Measurements from ENCODE around the gene ARMCX1.
A peak's percentile ranks its signal among the peaks of the same experiment; 100 is the strongest.
"Not testable (repeated sequence)": the region's sequence is repeated elsewhere in the genome, so short reads cannot be mapped to it uniquely, and the experiment has no call there.

Gene ARMCX1

DNA sequence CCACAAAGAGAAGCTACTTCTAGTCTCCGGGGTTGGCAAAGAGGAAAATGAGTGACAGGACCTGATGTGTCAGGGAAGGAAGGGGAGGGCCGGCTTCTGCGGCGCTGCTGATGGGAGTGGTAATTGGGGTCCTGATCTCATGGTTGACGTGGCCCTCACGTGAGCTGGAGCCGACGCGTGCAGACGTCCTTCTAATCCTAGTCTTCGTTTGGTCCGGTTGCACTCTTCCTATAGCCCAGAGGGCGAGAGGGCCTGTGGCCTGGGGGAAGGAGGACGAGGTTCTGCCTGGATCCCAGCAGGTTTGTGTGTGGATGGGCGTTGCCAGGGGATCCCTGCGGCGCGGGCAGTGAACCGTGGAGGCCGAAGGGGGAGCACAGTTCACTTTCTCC, at the start of gene ARMCX1:
ARMCX1 (plus strand) TSS at position 186 of the 389 bp plus-strand sequence. CDS start 2,384 bp downstream, outside the sequence.
- in situ Hi-C loops (cut with MboI; ENCODE audit: low pct_unique_long_range_greater_than_20kb, low sequenced_read_pairs), result no loop called here
- no peak for DNase-seq

DNA sequence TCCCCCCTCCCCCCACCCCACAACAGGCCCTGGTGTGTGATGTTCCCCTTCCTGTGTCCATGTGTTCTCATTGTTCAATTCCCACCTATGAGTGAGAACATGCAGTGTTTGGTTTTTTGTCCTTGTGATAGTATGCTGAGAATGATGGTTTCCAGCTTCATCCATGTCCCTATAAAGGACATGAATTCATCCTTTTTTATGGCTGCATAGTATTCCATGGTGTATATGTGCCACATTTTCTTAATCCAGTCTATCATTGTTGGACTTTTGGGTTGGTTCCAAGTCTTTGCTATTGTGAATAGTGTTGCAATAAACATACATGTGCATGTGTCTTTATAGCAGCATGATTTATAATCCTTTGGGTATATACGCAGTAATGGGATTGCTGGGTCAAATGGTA, 47.4 kb upstream of the ARMCX1 start:
- in situ Hi-C loops (cut with MboI; ENCODE audit: low pct_unique_long_range_greater_than_20kb, low sequenced_read_pairs); DNase-seq: not testable (repeated sequence)

- in situ Hi-C loops (cut with MboI; ENCODE audit: low pct_unique_long_range_greater_than_20kb, low sequenced_read_pairs), result no loop called here
- DNase-seq, result no peak
Measured at GRCh38 chrX:101507372-101507771, 43.0 kb upstream of the ARMCX1 start.

DNA sequence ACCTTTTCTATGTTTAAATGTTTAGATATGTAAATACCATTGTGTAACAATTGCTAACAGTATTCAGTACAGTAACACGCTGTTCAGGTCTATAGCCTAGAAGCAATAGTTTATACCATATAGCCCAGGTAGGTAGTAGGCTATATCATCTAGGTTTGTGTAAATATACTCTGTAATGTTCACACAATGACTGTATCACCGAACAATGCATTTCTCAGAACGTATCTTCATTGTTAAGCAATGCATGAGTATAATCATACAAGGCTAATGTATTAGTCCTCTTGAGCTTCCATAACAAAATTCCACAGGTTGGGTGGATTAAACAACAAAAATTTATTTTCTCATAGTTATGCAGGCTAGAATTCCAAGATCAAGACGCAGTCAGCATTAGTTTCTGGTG, 42.4 kb upstream of the ARMCX1 start:
- in situ Hi-C loops (cut with MboI; ENCODE audit: low pct_unique_long_range_greater_than_20kb, low sequenced_read_pairs), result no loop called here
- no peak for DNase-seq

DNA sequence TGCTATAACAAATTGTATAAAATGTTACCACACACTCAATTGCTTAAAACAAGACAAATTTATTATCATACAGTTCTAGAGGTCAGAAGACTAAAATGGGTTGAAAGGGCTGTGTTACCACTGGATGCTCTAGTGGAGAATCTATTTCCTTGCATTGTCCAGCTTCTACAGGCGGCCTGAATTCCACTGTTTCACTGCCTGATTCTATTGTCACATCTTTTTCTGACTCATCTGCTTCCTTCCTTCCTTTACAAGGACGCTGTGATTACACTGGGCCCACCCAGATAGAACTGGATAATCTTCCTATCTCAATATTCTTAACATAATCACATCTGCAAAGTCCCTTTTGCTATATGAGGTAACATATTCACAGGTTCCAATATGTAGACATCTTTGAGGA, 19.4 kb upstream of the ARMCX1 start:
- in situ Hi-C loops (cut with MboI; ENCODE audit: low pct_unique_long_range_greater_than_20kb, low sequenced_read_pairs), result no loop called here
- DNase-seq, result no peak

- DNase-seq, result no peak
- in situ Hi-C loops (cut with MboI; ENCODE audit: low pct_unique_long_range_greater_than_20kb, low sequenced_read_pairs), result no loop called here
Measured at GRCh38 chrX:101539116-101539515, 11.2 kb upstream of the ARMCX1 start.

DNA sequence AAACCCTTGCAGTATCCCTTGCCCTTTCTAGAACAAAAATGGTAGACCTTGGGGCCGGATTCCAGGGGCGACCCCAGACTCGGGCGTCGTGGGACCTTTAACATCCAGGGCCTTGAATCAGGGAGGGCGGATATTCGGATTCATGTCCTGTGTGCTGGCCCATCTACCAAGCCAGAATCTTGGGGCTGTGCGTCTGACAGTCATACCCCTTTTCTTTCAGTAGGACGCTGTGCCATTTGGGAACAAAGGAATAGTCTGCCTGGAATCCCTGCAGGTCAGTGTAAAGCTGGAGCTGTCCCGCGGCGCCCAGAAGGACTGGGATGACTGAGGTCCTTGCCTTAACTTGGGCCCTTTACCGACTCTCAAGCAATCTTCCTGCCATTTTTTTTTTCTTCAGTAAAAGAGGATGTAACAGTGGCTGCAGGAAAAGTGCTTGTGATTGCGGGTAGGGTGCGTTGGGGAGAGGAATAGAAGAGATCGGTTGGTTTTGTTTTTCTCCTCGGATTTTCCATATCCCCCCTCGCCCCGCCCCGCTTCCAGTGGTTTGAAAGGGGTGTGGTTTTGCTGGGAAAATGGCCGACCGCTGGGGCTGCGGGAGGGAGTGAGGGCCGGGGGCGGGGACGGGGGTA, 518 bp downstream of the ARMCX1 start:
- DNase-seq, result no peak
- in situ Hi-C loops (cut with MboI; ENCODE audit: low pct_unique_long_range_greater_than_20kb, low sequenced_read_pairs), result no loop called here

- no peak for DNase-seq
- in situ Hi-C loops (cut with MboI; ENCODE audit: low pct_unique_long_range_greater_than_20kb, low sequenced_read_pairs), result no loop called here
Measured at GRCh38 chrX:101551380-101551767, 1.0 kb downstream of the ARMCX1 start.

- DNase-seq, result no peak
- in situ Hi-C loops (cut with MboI; ENCODE audit: low pct_unique_long_range_greater_than_20kb, low sequenced_read_pairs), result no loop called here
Measured at GRCh38 chrX:101552714-101553113, 2.4 kb downstream of the ARMCX1 start.

GRCh38 chrX:101564651-101565050, 14.3 kb downstream of the ARMCX1 start:
- in situ Hi-C loops (cut with MboI; ENCODE audit: low pct_unique_long_range_greater_than_20kb, low sequenced_read_pairs), result no loop called here
- no peak for DNase-seq

GRCh38 chrX:101595739-101596419, 45.5 kb downstream of the ARMCX1 start:
- in situ Hi-C loops (cut with MboI; ENCODE audit: low pct_unique_long_range_greater_than_20kb, low sequenced_read_pairs), result loop anchor here (25.0 kb wide), 1 partner anchor 216 kb away; no protein-coding TSS in a partner anchor

DNA sequence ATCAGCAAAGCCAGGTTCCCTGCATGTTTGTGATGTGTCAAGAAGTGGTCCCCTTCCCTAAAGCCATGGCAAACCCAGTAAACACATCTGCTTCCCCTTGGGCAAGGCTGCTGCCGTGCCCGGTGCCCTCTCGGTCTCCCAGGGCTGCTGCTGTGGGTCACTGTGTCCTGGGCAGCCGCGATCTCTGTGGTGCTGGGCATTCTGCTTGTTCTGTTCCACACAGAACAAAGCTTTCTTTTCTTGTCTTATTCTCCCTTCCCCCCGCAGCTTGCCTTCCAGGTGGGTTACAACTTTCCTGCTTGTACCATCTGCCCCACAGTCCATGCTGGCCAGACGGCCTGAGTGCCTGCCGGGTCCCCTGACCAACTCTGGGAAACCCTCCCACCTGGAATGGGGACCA, 49.2 kb downstream of the ARMCX1 start:
- DNase-seq, result not testable (repeated sequence)
- in situ Hi-C loops (cut with MboI; ENCODE audit: low pct_unique_long_range_greater_than_20kb, low sequenced_read_pairs), result loop anchor here (25.0 kb wide), 1 partner anchor 213 kb away; no protein-coding TSS in a partner anchor

More at GRCh38 chrX:101595739-101596419, 45.5 kb downstream of the ARMCX1 start:
- DNase-seq, result peak; percentile 68

- in situ Hi-C loops (cut with MboI; ENCODE audit: low pct_unique_long_range_greater_than_20kb, low sequenced_read_pairs), result no loop called here
- DNase-seq, result no peak
Measured at GRCh38 chrX:101602077-101602476, 51.7 kb downstream of the ARMCX1 start.

Measured in KBM-7 (cell line).